ENCODE data around the gene ZBED5.

GRCh38 chr11:10895285-10895684 lies 37.4 kb upstream of the ZBED5 start:
- TF ChIP-seq, protein P1, sequence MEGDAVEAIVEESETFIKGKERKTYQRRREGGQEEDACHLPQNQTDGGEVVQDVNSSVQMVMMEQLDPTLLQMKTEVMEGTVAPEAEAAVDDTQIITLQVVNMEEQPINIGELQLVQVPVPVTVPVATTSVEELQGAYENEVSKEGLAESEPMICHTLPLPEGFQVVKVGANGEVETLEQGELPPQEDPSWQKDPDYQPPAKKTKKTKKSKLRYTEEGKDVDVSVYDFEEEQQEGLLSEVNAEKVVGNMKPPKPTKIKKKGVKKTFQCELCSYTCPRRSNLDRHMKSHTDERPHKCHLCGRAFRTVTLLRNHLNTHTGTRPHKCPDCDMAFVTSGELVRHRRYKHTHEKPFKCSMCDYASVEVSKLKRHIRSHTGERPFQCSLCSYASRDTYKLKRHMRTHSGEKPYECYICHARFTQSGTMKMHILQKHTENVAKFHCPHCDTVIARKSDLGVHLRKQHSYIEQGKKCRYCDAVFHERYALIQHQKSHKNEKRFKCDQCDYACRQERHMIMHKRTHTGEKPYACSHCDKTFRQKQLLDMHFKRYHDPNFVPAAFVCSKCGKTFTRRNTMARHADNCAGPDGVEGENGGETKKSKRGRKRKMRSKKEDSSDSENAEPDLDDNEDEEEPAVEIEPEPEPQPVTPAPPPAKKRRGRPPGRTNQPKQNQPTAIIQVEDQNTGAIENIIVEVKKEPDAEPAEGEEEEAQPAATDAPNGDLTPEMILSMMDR (conservative IDR thresholded peaks at IDR 0.05) = no peak
- no peak for TF ChIP-seq EZH2 (IDR thresholded peaks at IDR 0.05; ENCODE audit: low read depth)

Data from PC-9 (cell line).